Kasumi-1 (cell line): Measurements from ENCODE around the gene PRKD2.

Experiments
- DNase-seq, 2 experiments: peaks; one replicate each; lab custom pipeline; 2025; lab: John Stamatoyannopoulos, UW

The PRKD2 gene

GRCh38 chr19:46741447-46741846 is 24.5 kb upstream of the PRKD2 start:
- no peak for DNase-seq

DNA sequence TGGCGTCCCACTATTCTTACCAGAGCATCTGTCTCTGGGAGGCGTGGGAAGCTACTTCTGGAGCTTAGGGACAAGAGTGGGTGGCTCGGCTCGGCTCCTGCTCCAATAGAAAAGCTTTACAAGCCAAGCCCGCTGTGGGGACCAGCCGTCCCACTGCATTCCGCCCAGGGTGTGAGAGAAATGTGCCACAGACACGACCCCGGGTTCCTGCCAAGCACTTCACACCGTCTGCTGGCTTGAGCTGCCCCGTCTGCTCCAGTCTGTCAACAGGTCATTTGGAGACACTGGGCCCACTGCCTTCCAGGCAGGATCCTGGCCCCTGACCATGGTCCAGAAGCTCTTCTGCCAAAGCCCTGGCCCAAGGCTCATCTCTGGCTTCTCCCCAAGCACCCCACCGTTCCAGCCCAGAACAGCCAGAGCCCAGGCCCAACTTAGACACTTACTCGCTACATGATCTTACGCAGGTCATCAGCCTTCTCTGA is 22.4 kb upstream of the PRKD2 start:
- no peak for DNase-seq

DNA sequence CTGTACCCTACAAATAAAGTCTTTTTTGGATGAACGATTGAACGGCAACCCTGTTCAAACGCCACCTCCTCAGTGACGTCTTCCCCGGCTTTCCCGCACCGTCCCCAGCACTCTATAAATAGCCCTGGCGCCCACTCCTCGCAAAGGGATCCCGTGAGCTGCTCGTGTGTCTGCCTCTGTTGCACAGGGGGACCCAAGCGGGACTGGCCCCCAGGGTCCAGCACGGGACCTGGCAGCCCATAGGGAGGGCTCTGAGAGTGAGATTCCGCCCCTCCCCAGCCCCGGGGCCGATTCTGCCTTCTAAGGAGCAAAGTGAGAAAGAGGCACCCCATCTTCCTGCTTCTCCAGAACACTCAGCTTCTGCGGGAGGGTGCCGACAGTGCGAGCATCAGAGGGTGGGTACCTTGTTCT is 20.9 kb upstream of the PRKD2 start:
- DNase-seq = no peak

DNA sequence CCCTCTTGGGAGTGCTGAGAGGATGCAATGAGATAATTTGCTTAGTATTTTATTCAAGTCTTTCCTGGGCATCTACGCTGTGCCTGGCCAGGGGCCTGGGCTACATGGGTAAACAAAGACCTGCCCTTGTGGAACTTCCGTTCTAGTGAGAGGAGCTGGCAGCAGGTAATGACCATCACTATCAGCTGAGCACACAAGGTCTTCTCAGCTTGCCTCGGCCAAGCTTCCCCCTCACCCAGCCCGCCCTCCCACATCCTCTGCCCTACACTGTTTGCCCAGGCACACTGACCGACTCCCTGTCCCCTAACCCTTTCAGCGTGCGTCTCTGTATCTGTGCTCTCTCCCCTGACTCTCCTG is 20.4 kb upstream of the PRKD2 start:
- DNase-seq = no peak

- DNase-seq = no peak
These were observed 19.8 kb upstream of the PRKD2 start for GRCh38 chr19:46736531-46737297.

GRCh38 chr19:46733690-46734292 is 16.9 kb upstream of the PRKD2 start:
- peak; percentile 65 to 73 for DNase-seq

DNA sequence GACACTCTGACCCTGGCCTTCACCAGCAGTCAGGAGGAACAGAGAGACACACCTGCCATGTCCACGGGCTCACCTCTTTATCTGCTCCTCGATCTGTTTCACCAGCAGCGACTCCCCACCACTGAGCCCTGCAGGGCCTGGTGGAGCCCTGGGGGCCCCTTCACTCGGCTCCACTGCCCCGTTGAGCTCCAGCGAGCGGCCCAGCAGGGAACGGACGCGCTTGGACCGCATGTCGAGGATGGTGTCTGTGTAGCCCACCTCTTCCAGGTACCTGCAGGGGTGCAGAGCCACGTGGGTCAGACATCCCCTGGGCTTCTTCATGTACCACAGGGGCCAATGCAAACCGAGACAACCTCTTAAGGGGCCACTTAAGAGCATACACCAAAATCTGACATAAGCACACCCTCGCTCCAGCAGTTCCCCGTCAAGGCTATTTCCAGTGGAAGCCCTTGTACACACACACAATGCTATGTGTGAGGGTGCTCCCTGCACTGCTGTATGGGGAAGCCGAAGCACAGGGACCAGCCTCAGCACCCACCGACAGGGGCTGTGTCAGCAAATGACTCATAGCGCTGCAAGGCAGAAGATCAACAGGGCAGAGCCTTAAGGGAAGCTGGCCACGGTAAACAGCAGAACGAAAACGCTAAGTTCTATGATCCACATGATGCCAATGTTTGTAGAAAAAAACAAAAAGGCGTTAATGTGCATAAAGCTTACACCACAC is 16.2 kb upstream of the PRKD2 start:
- DNase-seq = peak; percentile 74 to 75

DNA sequence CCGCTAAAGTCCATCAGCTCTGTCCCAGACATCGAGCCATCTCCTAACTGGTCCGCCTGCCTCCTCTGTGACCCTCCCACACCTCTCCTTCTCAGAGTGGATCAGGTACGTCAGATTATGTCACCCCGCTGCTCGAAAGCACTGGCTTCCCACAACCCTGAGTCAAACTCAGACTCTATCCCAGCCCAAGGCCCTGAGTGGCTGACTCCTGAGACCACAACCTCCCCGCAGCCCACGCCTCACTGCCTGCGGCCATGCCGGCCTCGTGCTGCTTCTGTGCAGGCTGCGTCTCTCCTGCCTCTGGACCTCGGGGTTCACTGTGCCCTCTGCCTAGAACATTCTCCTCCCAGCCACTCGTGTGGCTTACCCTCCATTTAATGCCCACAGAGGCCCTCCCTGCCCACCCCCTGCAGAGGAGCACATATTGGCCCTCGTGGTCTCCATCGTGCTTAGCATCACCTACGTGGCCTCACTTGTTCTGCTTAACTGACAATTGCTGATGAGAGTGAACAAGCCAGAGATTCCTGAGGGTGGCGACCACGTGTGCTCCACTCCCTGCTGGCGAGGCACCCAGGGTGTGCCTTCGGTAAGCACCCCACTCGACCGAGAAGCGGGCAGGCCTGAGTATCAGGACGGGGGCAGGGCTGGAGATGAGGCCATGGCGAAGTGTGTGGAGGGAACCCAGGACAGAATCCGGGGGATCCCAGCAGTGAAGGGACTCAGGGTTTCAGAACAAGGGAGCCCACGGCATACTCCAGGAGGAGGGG is 15.4 kb upstream of the PRKD2 start:
- DNase-seq = no peak

DNA sequence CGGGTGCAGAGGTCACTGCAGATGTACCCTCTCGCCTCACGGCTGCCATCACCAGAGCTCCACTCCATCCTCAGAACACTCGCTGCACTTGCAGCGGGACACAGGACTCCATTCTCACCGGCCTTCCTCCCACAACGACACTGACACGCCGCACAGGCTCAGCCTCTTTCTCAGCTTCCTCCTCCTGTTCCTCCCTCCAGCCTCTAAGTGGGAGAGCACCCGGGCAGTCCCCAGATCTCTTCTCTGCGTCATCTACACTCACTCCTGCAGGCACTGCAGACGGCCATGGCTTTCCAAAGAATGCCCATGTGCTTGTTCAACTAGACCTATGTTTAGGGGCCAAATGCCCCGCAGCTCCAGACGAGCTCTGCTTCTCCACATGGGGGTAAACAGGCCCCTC is 14.7 kb upstream of the PRKD2 start:
- DNase-seq = peak; percentile 83

DNA sequence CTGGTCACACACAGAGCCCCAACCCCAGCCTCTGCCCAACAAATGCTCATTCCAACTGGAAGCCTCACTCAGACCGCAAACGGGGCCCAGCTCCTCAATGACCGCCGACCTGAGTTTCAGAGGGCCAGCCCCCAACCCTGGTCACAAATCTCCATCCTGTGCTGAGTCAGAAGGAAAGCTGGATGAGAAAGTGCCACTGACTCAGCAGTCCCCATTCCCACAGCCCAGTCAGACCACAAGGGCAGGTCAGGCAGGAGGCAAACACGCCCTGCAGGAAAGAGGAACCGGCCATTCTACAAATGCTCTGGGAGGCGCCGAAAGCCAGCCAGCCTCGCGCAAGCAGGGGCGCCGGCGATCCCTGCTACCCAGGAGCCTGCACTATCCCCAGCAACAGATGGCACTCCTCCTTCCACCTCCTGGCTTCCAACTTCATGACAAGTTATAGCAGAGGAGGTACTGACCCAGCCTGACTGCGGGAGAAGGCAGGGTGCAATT is 14.1 kb upstream of the PRKD2 start:
- peak; percentile 86 to 87 for DNase-seq

- no peak for DNase-seq
These were observed 13.7 kb upstream of the PRKD2 start for GRCh38 chr19:46730595-46730994.

DNA sequence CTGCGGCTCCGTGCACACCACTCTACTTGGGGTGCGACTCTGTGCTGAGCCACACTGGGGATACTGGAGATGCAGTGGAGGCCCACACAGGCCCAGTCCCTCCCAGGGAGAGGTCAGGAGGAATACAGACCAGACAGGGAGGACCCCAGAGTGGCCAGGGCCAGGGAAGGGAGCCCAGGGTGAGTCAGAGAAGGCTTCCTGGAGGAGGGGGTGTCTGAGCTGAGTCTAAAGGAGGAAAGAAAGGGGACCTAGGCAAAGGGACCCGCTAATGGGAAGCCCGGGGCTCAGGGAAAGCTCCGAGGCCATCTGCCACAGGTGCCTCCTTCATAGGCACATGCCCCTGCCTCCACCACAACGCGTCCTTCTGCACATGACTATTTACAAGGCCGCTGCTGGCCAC is 13.3 kb upstream of the PRKD2 start:
- DNase-seq = no peak

GRCh38 chr19:46729696-46730095 is 12.8 kb upstream of the PRKD2 start:
- no peak for DNase-seq

DNA sequence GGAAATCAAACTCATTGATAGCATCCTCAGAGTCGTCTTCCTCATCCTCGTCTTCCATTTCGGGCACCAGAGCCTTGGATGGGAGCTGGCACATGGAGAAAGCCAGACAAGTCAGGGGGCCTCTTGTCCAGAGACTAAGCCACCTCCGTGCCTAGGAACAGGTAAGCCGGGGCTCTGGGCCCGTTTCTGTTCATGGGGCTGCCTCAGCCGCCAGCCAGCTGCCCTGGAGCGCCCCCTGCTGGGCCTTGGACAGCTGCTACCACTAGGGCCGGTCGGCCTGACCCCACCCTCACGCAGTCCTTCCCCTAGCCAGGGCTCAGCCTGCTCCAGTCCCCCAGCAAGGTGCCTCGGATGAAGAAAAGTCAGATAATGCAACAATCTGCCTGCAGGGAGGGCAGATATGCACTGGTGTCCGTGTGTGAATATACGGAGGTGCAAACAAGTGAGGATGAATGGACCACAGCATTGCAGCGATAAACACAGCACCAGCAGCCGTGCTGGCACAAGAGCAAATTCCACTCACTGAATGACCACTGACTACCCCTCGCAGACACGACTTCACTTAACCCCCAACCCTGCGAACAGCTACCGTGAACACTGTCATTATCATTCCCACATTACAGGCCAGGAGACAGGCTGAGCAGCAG is 11.9 kb upstream of the PRKD2 start:
- DNase-seq = peak; percentile 18 to 43

GRCh38 chr19:46728208-46728607 is 11.3 kb upstream of the PRKD2 start:
- no peak for DNase-seq

- DNase-seq = no peak
These were observed 10.8 kb upstream of the PRKD2 start for GRCh38 chr19:46727757-46728156.

GRCh38 chr19:46726971-46727501 is 10.1 kb upstream of the PRKD2 start:
- DNase-seq = no peak

DNA sequence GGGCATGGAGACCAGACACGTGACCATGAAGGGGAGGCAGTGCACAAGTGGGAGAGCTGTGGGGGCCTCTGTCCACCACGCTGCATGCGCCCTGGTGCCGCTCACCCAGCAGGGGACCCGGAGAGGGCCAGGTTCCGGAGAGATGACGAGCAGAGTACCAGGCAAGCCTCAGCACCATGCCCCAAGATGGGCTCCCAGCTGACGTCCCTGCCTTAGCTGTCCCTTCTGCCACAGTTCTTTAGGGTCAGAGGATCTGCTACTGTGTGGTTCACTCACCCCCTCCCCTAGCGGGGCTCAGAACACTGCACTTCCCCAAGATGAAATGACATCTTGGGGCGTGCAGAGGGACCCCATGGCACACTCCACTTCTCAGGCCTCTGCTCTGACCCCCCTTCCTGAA is 9.6 kb upstream of the PRKD2 start:
- no peak for DNase-seq

DNA sequence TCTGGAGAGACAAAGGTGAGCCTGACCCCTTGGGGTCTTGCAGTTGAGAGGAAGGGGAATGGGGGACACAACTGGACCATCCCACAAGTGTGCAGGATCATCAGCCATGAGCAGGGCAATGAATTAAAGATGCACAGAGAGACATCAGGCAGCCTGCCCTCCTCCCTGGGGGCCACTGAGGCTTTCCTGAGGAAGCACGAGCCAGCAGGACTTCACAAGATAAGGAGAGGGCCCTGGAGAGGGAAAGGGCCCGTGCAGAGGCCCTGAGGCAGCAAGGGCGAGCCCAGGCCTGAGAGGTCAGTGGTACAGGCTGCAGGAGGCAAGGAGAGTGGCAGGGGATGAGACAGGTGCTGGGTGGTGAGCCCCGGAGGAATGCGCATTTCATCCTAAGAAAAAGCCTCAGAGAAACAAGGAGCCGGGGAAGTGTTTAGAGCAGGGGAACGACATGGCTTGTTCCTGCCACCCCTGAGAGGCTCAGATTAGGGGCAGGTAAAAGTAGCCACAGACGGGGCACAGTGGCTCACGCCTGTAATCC is 9.0 kb upstream of the PRKD2 start:
- no peak for DNase-seq

- DNase-seq = no peak
These were observed 8.3 kb upstream of the PRKD2 start for GRCh38 chr19:46725036-46725820.
